Subcutaneous adipose tissue (tissue), 4 donors: ENCODE results near the gene NXPH4. TPM values are rescaled to one million over a fixed set of nuclear protein-coding genes. Genes with fewer than 3 reads are reported as not detected.

ENCODE experiments used
- CTCF ChIP-seq: fragments of 450-650 bp; IDR thresholded peaks from one replicate; pipeline ENCODE4 v1.5.1; 2016; ENCODE audit warnings: low read depth, mild to moderate bottlenecking, control low read depth, antibody characterized with exemption, moderate library complexity
- total RNA-seq, 4 donors: library from RNA; depleted of rRNA; stranded (reverse); fragments of >200 nt; gene quantifications; one replicate each; pipeline ENCODE4 v1.1.0, GENCODE V29; 2016

The NXPH4 gene
- not detected for total RNA-seq

GRCh38 chr12:57216014-57216911, at the start of gene NXPH4:
Gene NXPH4 (plus strand): TSS chr12:57216794. CDS start chr12:57216970, 176 bp downstream.
- TF ChIP-seq CTCF, result no peak

- TF ChIP-seq CTCF, result no peak
Observed at GRCh38 chr12:57166971-57167371, 49.6 kb upstream of the NXPH4 start.

- TF ChIP-seq CTCF, result no peak
Observed at GRCh38 chr12:57168058-57168457, 48.5 kb upstream of the NXPH4 start.

- no peak for TF ChIP-seq CTCF
Observed at GRCh38 chr12:57169046-57169795, 47.4 kb upstream of the NXPH4 start.

GRCh38 chr12:57169969-57170368, 46.6 kb upstream of the NXPH4 start:
- no peak for TF ChIP-seq CTCF

- TF ChIP-seq CTCF, result no peak
Observed at GRCh38 chr12:57170408-57170807, 46.2 kb upstream of the NXPH4 start.

- TF ChIP-seq CTCF, result no peak
Observed at GRCh38 chr12:57170927-57171326, 45.7 kb upstream of the NXPH4 start.
